Central memory CD8-positive, alpha-beta T cell (primary cell): ENCODE results near the gene ACBD6.

Experiments
- ATAC-seq: fragments of 150-1000 bp; cut with Tn5 transposase; replicated peaks from 2 replicates; pipeline ENCODE4 v1.10.0; 2022; ENCODE audit warnings: mild to moderate bottlenecking, moderate FRiP score, moderate number of reproducible peaks; ENCODE audit not compliant: poor library complexity, severe bottlenecking; ENCODE audit errors: extremely low read depth
- DNase-seq, 2 donors: peaks; one replicate each; pipeline ENCODE4 v3.0.0; 2021; ENCODE audit warnings: low spot score in 2 of 2
- H3K27ac Mint-ChIP-seq: one replicate; pipeline ENCODE4 v1.8.0; 2022; ENCODE audit warnings: low read depth, mild to moderate bottlenecking, moderate library complexity, mixed read lengths
- H3K27me3 Mint-ChIP-seq: one replicate; pipeline ENCODE4 v1.8.0; 2022; ENCODE audit warnings: mixed read lengths
- H3K36me3 Mint-ChIP-seq: one replicate; pipeline ENCODE4 v1.8.0; 2022; ENCODE audit warnings: mild to moderate bottlenecking, moderate library complexity, mixed read lengths; ENCODE audit not compliant: insufficient read depth
- H3K4me1 Mint-ChIP-seq: one replicate; pipeline ENCODE4 v1.8.0; 2022; ENCODE audit warnings: mixed read lengths
- H3K4me3 Mint-ChIP-seq: one replicate; pipeline ENCODE4 v1.8.0; 2022; ENCODE audit warnings: mild to moderate bottlenecking, moderate library complexity, mixed read lengths
- H3K9me3 Mint-ChIP-seq: one replicate; pipeline ENCODE4 v1.8.0; 2022; ENCODE audit warnings: mixed read lengths

ACBD6 gene

GRCh38 chr1:180385144-180385543 is 117.2 kb downstream of the ACBD6 start:
- ATAC-seq (no peak), DNase-seq (no peak)
- Mint-ChIP-seq H3K4me1 (peaks cover 15% of the 10 kb centered on the region), H3K27me3 (no peaks in the 10 kb centered on the region), H3K27ac (no peak overlapping the region), H3K9me3 (peaks cover 25% of the 10 kb centered on the region), H3K36me3 (peaks cover 2% of the 10 kb centered on the region), H3K4me3 (no peak overlapping the region)

- peaks cover 15% of the 10 kb centered on the region for H3K4me1 Mint-ChIP-seq
- peaks cover 2% of the 10 kb centered on the region for H3K36me3 Mint-ChIP-seq
- H3K4me3 Mint-ChIP-seq: no peak overlapping the region
- DNase-seq (no peak), ATAC-seq (no peak)
- H3K27me3 Mint-ChIP-seq: no peaks in the 10 kb centered on the region
- H3K9me3 Mint-ChIP-seq: peaks cover 29% of the 10 kb centered on the region
- H3K27ac Mint-ChIP-seq: no peak overlapping the region
These were observed 117.9 kb downstream of the ACBD6 start for GRCh38 chr1:180384286-180385005.

- H3K4me3 Mint-ChIP-seq: no peak overlapping the region
- H3K27ac Mint-ChIP-seq: no peak overlapping the region
- peaks cover 15% of the 10 kb centered on the region for H3K4me1 Mint-ChIP-seq
- no peak for DNase-seq
- no peaks in the 10 kb centered on the region for H3K36me3 Mint-ChIP-seq
- ATAC-seq: no peak
- H3K9me3 Mint-ChIP-seq: peaks cover 33% of the 10 kb centered on the region
- H3K27me3 Mint-ChIP-seq: no peaks in the 10 kb centered on the region
These were observed 119.9 kb downstream of the ACBD6 start for GRCh38 chr1:180382326-180383115.

- DNase-seq: no peak
- H3K36me3 Mint-ChIP-seq: no peaks in the 10 kb centered on the region
- no peak overlapping the region for H3K27ac Mint-ChIP-seq
- no peaks in the 10 kb centered on the region for H3K27me3 Mint-ChIP-seq
- H3K9me3 Mint-ChIP-seq: peaks cover 32% of the 10 kb centered on the region
- no peak overlapping the region for H3K4me3 Mint-ChIP-seq
- peaks cover 19% of the 10 kb centered on the region for H3K4me1 Mint-ChIP-seq
- no peak for ATAC-seq
These were observed 121.2 kb downstream of the ACBD6 start for GRCh38 chr1:180381184-180381580.

- Mint-ChIP-seq H3K4me3 (no peak overlapping the region), H3K27me3 (no peaks in the 10 kb centered on the region), H3K27ac (no peak overlapping the region), H3K4me1 (peaks cover 20% of the 10 kb centered on the region), H3K9me3 (peaks cover 33% of the 10 kb centered on the region), H3K36me3 (no peaks in the 10 kb centered on the region)
- no peak for DNase-seq
- no peak for ATAC-seq
These were observed 121.9 kb downstream of the ACBD6 start for GRCh38 chr1:180380259-180381183.

- ATAC-seq: no peak
- Mint-ChIP-seq H3K27ac (no peak overlapping the region), H3K4me3 (no peak overlapping the region), H3K4me1 (peaks cover 11% of the 10 kb centered on the region), H3K27me3 (no peaks in the 10 kb centered on the region), H3K9me3 (peaks cover 18% of the 10 kb centered on the region), H3K36me3 (no peaks in the 10 kb centered on the region)
- no peak for DNase-seq
These were observed 125.6 kb downstream of the ACBD6 start for GRCh38 chr1:180376800-180377199.

- no peak overlapping the region for H3K4me3 Mint-ChIP-seq
- no peaks in the 10 kb centered on the region for H3K36me3 Mint-ChIP-seq
These were observed 126.1 kb downstream of the ACBD6 start for GRCh38 chr1:180376253-180376652.

GRCh38 chr1:180372728-180373127 is 129.6 kb downstream of the ACBD6 start:
- ATAC-seq (no peak), DNase-seq (no peak)
- peaks cover 7% of the 10 kb centered on the region for H3K9me3 Mint-ChIP-seq
- H3K4me1 Mint-ChIP-seq: peaks cover 13% of the 10 kb centered on the region
- H3K27ac Mint-ChIP-seq: no peak overlapping the region
- no peaks in the 10 kb centered on the region for H3K36me3 Mint-ChIP-seq
- H3K27me3 Mint-ChIP-seq: no peaks in the 10 kb centered on the region
- no peak overlapping the region for H3K4me3 Mint-ChIP-seq

More at GRCh38 chr1:180376253-180376652, 126.1 kb downstream of the ACBD6 start:
- H3K27ac Mint-ChIP-seq: no peak overlapping the region
- peaks cover 13% of the 10 kb centered on the region for H3K4me1 Mint-ChIP-seq
- DNase-seq: no peak
- H3K9me3 Mint-ChIP-seq: peaks cover 18% of the 10 kb centered on the region
- ATAC-seq: no peak
- no peaks in the 10 kb centered on the region for H3K27me3 Mint-ChIP-seq

- no peak overlapping the region for H3K4me3 Mint-ChIP-seq
- no peaks in the 10 kb centered on the region for H3K27me3 Mint-ChIP-seq
- ATAC-seq: no peak
- no peaks in the 10 kb centered on the region for H3K36me3 Mint-ChIP-seq
- peaks cover 16% of the 10 kb centered on the region for H3K4me1 Mint-ChIP-seq
- no peak overlapping the region for H3K27ac Mint-ChIP-seq
- H3K9me3 Mint-ChIP-seq: no peaks in the 10 kb centered on the region
- no peak for DNase-seq
These were observed 131.8 kb downstream of the ACBD6 start for GRCh38 chr1:180370597-180370996.

- Mint-ChIP-seq H3K36me3 (no peaks in the 10 kb centered on the region), H3K4me3 (no peak overlapping the region), H3K27me3 (no peaks in the 10 kb centered on the region), H3K9me3 (no peaks in the 10 kb centered on the region), H3K27ac (no peak overlapping the region), H3K4me1 (peaks cover 16% of the 10 kb centered on the region)
- ATAC-seq (no peak), DNase-seq (no peak)
These were observed 132.2 kb downstream of the ACBD6 start for GRCh38 chr1:180370188-180370587.

GRCh38 chr1:180369061-180369460 is 133.3 kb downstream of the ACBD6 start:
- H3K4me1 Mint-ChIP-seq: peaks cover 20% of the 10 kb centered on the region
- H3K4me3 Mint-ChIP-seq: no peak overlapping the region
- H3K9me3 Mint-ChIP-seq: no peaks in the 10 kb centered on the region
- DNase-seq (no peak), ATAC-seq (no peak)
- no peaks in the 10 kb centered on the region for H3K27me3 Mint-ChIP-seq
- H3K27ac Mint-ChIP-seq: no peak overlapping the region
- no peaks in the 10 kb centered on the region for H3K36me3 Mint-ChIP-seq

GRCh38 chr1:180366371-180367068 is 135.9 kb downstream of the ACBD6 start:
- Mint-ChIP-seq H3K9me3 (no peaks in the 10 kb centered on the region), H3K36me3 (no peaks in the 10 kb centered on the region), H3K4me1 (peaks cover 12% of the 10 kb centered on the region), H3K27ac (no peak overlapping the region), H3K27me3 (no peaks in the 10 kb centered on the region), H3K4me3 (no peak overlapping the region)
- DNase-seq: no peak
- ATAC-seq: no peak
